Stomach smooth muscle (tissue), 2 donors: Measurements from ENCODE around the gene CHRM5.
"Not testable (repeated sequence)": the region's sequence is repeated elsewhere in the genome, so short reads cannot be mapped to it uniquely, and the experiment has no call there.

Experiments used
- H3K27ac ChIP-seq: one replicate; pipeline ENCODE4 v1.7.0; 2013; ENCODE audit warnings: mild to moderate bottlenecking, low read length, inconsistent platforms
- H3K27me3 ChIP-seq, 2 donors: one replicate each; pipeline ENCODE4 v1.7.0; 2013; ENCODE audit warnings: low read length in 2 of 2; ENCODE audit not compliant: insufficient read depth in 2 of 2, control insufficient read depth in 1 of 2
- H3K36me3 ChIP-seq, 2 donors: one replicate each; pipeline ENCODE4 v1.7.0; 2013; ENCODE audit warnings: low read length in 2 of 2; ENCODE audit not compliant: control insufficient read depth in 2 of 2, insufficient read depth in 2 of 2
- H3K4me1 ChIP-seq: one replicate; pipeline ENCODE4 v1.7.0; 2013; ENCODE audit warnings: low read length; ENCODE audit not compliant: control insufficient read depth, insufficient read depth
- H3K4me3 ChIP-seq, 2 donors: one replicate each; pipeline ENCODE4 v1.7.0; 2013; ENCODE audit warnings: low read length in 2 of 2
- H3K9ac ChIP-seq, 2 donors: one replicate each; pipeline ENCODE4 v1.7.0; 2013; ENCODE audit warnings: low read length in 2 of 2, mild to moderate bottlenecking in 1 of 2
- H3K9me3 ChIP-seq, 2 donors: one replicate each; pipeline ENCODE4 v1.7.0; 2013; ENCODE audit warnings: low read length in 2 of 2; ENCODE audit not compliant: control insufficient read depth in 2 of 2
- donor health status: healthy.
- donor health status: Pancreatic carcinoma.

The CHRM5 gene

GRCh38 chr15:33987444-33987843 lies 19.1 kb downstream of the CHRM5 start:
- peaks cover 3% of the 10 kb centered on the region for H3K4me1 ChIP-seq
- no peaks in the 10 kb centered on the region for H3K27me3 ChIP-seq
- no peak overlapping the region for H3K4me3 ChIP-seq

DNA sequence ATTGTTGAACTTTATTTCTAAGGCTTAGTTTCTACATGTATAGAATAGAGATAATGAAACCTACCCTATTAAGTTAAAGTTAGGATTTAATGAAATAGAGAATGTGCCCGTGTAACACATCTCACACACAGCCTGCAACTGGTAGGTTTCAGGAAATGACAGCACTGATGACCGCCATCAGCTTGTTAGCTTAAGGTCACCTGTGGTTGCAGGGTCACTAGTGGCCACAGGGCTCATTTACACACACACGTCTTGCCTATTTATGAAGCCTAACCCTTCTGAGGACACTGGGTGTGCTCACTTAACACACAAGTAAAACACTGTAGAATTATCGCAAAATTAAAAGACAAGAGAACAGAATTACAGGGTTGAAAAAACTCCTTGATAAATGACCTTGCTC lies 20.1 kb downstream of the CHRM5 start:
- Histone ChIP-seq H3K9ac (no peak overlapping the region), H3K9me3 (no peaks in the 10 kb centered on the region), H3K4me1 (peaks cover 3% of the 10 kb centered on the region), H3K4me3 (no peak overlapping the region), H3K27ac (no peak overlapping the region), H3K36me3 (no peaks in the 10 kb centered on the region), H3K27me3 (no peaks in the 10 kb centered on the region)

More at GRCh38 chr15:33987444-33987843, 19.1 kb downstream of the CHRM5 start:
- H3K9ac ChIP-seq = no peak overlapping the region
- no peaks in the 10 kb centered on the region for H3K9me3 ChIP-seq
- H3K36me3 ChIP-seq = no peaks in the 10 kb centered on the region
- no peak overlapping the region for H3K27ac ChIP-seq

DNA sequence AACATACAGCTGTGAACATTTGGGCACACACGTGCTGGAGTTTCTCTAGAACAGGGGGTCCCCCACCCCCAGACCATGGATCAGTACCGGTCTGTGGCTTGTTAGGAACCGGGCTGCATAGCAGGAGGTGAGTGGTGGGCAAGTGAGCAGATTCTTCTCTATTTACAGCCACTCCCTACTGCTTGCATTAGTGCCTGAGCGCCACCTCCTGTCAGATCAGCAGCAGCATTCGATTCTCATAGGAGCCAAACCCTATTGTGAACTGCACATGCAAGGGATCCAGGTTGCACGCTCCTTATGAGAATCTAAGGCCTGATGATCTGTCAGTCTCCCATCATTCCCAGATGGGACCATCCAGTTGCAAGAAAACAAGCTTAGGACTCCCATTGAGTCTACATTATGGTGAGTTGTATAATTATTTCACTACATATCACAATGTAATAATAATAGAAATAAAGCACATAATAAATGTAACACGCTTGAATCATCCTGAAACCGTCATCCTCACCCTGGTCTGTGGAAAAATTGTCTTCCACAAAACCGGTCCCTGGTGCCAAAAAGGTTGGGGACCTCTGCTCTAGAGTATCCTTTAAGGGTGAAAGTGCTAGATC lies 25.8 kb downstream of the CHRM5 start:
- H3K27me3 ChIP-seq = no peaks in the 10 kb centered on the region
- H3K9me3 ChIP-seq = no peaks in the 10 kb centered on the region
- no peak overlapping the region for H3K4me3 ChIP-seq
- H3K36me3 ChIP-seq = no peaks in the 10 kb centered on the region
- H3K27ac ChIP-seq = no peak overlapping the region
- H3K4me1 ChIP-seq = no peaks in the 10 kb centered on the region
- H3K9ac ChIP-seq = no peak overlapping the region

DNA sequence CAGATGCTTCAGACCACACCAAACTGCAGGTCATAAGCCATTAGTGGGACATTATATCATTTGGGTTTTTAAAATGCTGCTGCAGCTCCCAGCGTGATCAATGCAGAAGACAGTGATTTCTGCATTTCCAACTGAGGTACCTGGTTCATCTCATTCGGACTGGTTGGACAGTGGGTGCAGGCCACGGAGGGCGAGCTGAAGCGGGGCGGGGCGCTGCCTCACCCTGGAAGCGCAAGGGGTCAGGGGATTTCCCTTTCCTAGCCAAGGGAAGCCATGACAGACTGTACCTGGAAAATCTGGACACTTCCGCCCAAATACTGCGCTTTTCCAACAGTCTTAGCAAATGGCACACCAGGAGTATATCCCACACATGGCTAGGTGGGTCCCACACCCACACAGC lies 27.4 kb downstream of the CHRM5 start:
- H3K9ac ChIP-seq, H3K4me3 ChIP-seq, H3K4me1 ChIP-seq, H3K36me3 ChIP-seq, H3K9me3 ChIP-seq, H3K27me3 ChIP-seq, H3K27ac ChIP-seq: not testable (repeated sequence)

- no peaks in the 10 kb centered on the region for H3K9me3 ChIP-seq
- no peak overlapping the region for H3K4me3 ChIP-seq
- no peak overlapping the region for H3K27ac ChIP-seq
- no peaks in the 10 kb centered on the region for H3K4me1 ChIP-seq
- no peak overlapping the region for H3K9ac ChIP-seq
- H3K36me3 ChIP-seq = peaks cover 0 to 3% of the 10 kb centered on the region in 2 donors
- H3K27me3 ChIP-seq = no peaks in the 10 kb centered on the region
Observed at GRCh38 chr15:34001536-34001935, 33.2 kb downstream of the CHRM5 start.

DNA sequence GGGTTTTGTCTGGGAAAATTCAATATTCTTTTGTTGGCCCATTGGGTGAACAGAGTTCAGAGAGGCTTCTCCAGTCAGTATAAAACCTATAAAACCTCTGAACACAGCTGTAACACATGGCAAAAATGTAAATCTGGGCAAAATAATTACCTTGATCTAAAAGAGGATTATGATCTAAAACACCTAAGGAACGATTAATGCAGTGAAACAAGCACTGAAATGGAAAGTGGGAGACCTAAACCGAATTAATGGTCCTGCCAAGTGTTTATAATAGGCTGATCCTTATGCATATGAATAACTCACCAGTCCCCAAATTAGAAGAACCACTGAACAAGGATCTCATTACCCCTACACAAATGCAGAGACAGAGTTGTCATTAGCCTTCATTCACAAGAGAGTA lies 38.1 kb downstream of the CHRM5 start:
- no peak overlapping the region for H3K27ac ChIP-seq
- no peaks in the 10 kb centered on the region for H3K9me3 ChIP-seq
- no peak overlapping the region for H3K9ac ChIP-seq
- peaks cover 0 to 3% of the 10 kb centered on the region in 2 donors for H3K36me3 ChIP-seq
- no peak overlapping the region for H3K4me3 ChIP-seq
- H3K4me1 ChIP-seq = no peaks in the 10 kb centered on the region
- no peaks in the 10 kb centered on the region for H3K27me3 ChIP-seq

GRCh38 chr15:34009656-34010055 lies 41.4 kb downstream of the CHRM5 start:
- Histone ChIP-seq H3K27ac (no peak overlapping the region), H3K4me1 (no peaks in the 10 kb centered on the region), H3K9me3 (no peaks in the 10 kb centered on the region), H3K27me3 (no peaks in the 10 kb centered on the region), H3K9ac (no peak overlapping the region), H3K36me3 (no peaks in the 10 kb centered on the region), H3K4me3 (no peak overlapping the region)

DNA sequence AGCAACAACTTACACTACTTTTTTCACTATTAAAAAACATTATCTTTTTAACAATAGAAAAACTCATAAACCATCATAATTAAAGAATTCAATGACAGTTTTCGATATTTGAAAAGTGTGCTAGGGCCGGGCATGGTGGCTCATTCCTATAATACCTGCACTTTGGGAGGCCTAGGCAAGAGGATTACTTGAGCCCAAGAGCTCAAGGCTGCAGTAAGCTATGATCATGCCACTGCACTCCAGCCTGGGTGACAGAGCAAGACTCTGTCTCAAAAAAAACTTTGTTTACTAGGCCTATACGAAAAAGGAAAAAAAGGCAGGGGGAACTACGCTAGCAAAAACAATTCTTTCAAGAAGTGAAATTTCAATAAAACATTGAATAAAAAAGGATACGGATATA lies 42.6 kb downstream of the CHRM5 start:
- Histone ChIP-seq H3K4me1 (no peaks in the 10 kb centered on the region), H3K4me3 (no peak overlapping the region), H3K9ac (no peak overlapping the region), H3K27ac (no peak overlapping the region), H3K27me3 (no peaks in the 10 kb centered on the region), H3K36me3 (no peaks in the 10 kb centered on the region), H3K9me3 (no peaks in the 10 kb centered on the region)

DNA sequence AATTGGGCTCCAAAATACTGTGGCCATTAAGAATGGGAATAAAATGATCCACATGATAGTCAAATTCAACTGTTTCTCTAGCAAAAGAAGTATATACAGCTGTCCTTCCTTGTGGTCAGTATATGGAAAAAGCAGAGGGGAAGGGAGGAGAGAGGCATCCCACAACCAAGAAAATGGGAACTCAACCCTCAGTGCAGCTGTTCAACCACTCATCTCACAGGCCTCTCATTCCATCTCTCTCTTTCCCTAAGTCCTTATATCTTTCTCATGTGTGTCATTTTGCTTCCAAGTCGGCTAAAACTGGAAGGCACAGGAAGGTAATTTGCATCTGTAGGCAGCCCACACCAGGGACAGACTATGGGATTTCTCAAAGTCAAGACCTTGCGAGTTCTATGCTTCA lies 43.2 kb downstream of the CHRM5 start:
- H3K27me3 ChIP-seq = no peaks in the 10 kb centered on the region
- no peaks in the 10 kb centered on the region for H3K4me1 ChIP-seq
- H3K36me3 ChIP-seq = no peaks in the 10 kb centered on the region
- no peak overlapping the region for H3K4me3 ChIP-seq
- no peaks in the 10 kb centered on the region for H3K9me3 ChIP-seq
- no peak overlapping the region for H3K27ac ChIP-seq
- no peak overlapping the region for H3K9ac ChIP-seq

DNA sequence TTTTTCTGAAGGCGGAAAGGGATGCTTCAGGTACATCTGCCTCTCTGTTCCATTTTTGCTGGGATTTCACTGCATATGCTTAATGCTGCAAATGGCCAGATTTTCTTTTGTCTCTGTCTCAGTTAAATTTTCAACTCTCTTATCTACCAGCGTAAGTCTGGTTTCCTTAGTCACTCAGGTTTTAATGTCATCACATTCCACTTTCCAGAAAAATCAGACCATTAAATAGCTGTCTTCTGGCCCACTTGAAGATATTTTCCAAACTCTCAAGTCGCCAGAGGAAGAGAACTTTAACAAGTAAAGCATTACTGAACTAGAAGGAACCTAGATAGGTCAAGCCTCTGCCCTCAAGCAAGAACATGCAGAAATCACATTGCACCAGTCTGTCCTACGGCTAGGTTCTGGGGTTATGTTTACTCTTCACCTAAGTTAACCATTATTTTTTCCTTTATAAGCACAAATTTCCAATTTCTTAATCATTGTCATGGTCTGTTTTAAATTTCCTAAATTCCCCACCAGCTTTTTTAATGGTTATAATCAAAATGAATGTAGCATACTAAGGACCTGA lies 44.2 kb downstream of the CHRM5 start:
- no peak overlapping the region for H3K9ac ChIP-seq
- no peak overlapping the region for H3K4me3 ChIP-seq
- no peaks in the 10 kb centered on the region for H3K4me1 ChIP-seq
- no peak overlapping the region for H3K27ac ChIP-seq
- H3K36me3 ChIP-seq = no peaks in the 10 kb centered on the region
- H3K27me3 ChIP-seq = no peaks in the 10 kb centered on the region
- no peaks in the 10 kb centered on the region for H3K9me3 ChIP-seq

GRCh38 chr15:34013746-34014145 lies 45.4 kb downstream of the CHRM5 start:
- no peaks in the 10 kb centered on the region for H3K4me1 ChIP-seq

More at GRCh38 chr15:34013746-34014145, 45.4 kb downstream of the CHRM5 start:
- no peaks in the 10 kb centered on the region for H3K36me3 ChIP-seq
- H3K27me3 ChIP-seq = no peaks in the 10 kb centered on the region
- no peak overlapping the region for H3K27ac ChIP-seq
- no peak overlapping the region for H3K4me3 ChIP-seq
- no peak overlapping the region for H3K9ac ChIP-seq
- H3K9me3 ChIP-seq = no peaks in the 10 kb centered on the region
